Transverse colon (tissue), 4 donors: ENCODE data around the gene SPSB3. TPM values are rescaled to one million over a fixed set of nuclear protein-coding genes. Genes with fewer than 3 reads are reported as not detected.

Experiments
- DNase-seq: peaks from one replicate; pipeline ENCODE4 v3.0.0-alpha.2; 2019
- H3K27ac ChIP-seq, 4 donors: fragments of 200-600 bp; sonication (generic); 2 replicates each; pipeline ENCODE4 v1.5.1; 2016 to 2018; ENCODE audit warnings: inconsistent platforms in 4 of 4
- H3K27me3 ChIP-seq: fragments of 200-600 bp; sonication (generic); 2 replicates; pipeline ENCODE4 v1.5.1; 2017; ENCODE audit warnings: inconsistent platforms
- H3K36me3 ChIP-seq, 4 donors: fragments of 200-600 bp; sonication (generic); 2 replicates each; pipeline ENCODE4 v1.5.1; 2017 to 2019; ENCODE audit warnings: inconsistent platforms in 4 of 4
- H3K4me1 ChIP-seq, 4 donors: fragments of 200-600 bp; sonication (generic); 2 replicates each; pipeline ENCODE4 v1.5.1; 2017 to 2020; ENCODE audit warnings: inconsistent platforms in 4 of 4
- H3K4me3 ChIP-seq, 4 donors: fragments of 200-600 bp; sonication (generic); 1 replicate in 1 of 4; 2 replicates in 3 of 4; pipeline versions ENCODE4 v1.5.1 to v1.6.1; 2017 to 2019; ENCODE audit warnings: inconsistent platforms in 4 of 4
- H3K9me3 ChIP-seq, 2 donors: fragments of 200-600 bp; sonication (generic); 2 replicates each; pipeline ENCODE4 v1.5.1; 2017 to 2019; ENCODE audit warnings: inconsistent platforms in 2 of 2
- CTCF ChIP-seq, 5 experiments: fragments of 200-600 bp in 3 of 5; fragments of 450-650 bp in 2 of 5; sonication (generic) in 3 of 5; IDR thresholded peaks; 1 replicate in 2 of 5; 2 replicates in 3 of 5; pipeline ENCODE4 v1.5.1; 2016 to 2017; ENCODE audit warnings: antibody characterized with exemption in 5 of 5, inconsistent platforms in 3 of 5, mild to moderate bottlenecking in 2 of 5, moderate library complexity in 1 of 5
- EP300 ChIP-seq: sonication (generic); formaldehyde crosslinking; IDR thresholded peaks from one replicate; pipeline ENCODE4 v1.6.1; 2017; ENCODE audit warnings: antibody characterized with exemption, low read depth
- POLR2A ChIP-seq: fragments of 450-650 bp; IDR thresholded peaks from one replicate; pipeline ENCODE4 v1.6.1; 2016; ENCODE audit warnings: antibody characterized with exemption, mild to moderate bottlenecking, moderate library complexity
- POLR2AphosphoS5 ChIP-seq, 3 donors: sonication (generic); formaldehyde crosslinking; IDR thresholded peaks; one replicate each; pipeline ENCODE4 v1.6.1; 2016; ENCODE audit warnings: antibody characterized with exemption in 3 of 3
- WGBS, 2 donors: methylation state at CpG; one replicate each; pipeline ENCODE4 v1.1.5; 2018; ENCODE audit warnings: low coverage in 1 of 2; 5-methylcytosine and 5-hydroxymethylcytosine counted together
- in situ Hi-C, 4 donors: fragments of 200-750 bp; cut with MboI; loops; one replicate each; pipeline versions ENCODE4 v1.15.0 to v1.15.1; 2017; ENCODE audit warnings: low sequenced_read_pairs in 3 of 4, low pct_ligation_motif_present in 1 of 4, low pct_unique_long_range_greater_than_20kb in 1 of 4
- intact Hi-C: fragments of 100-400 bp; cut with DNase I; formaldehyde crosslinking; loops from one replicate; pipeline ENCODE4 v1.15.1; 2023; ENCODE audit warnings: low total_unique reads
- total RNA-seq, 4 donors: library from RNA; depleted of rRNA; stranded (reverse); fragments of >200 nt; gene quantifications; one replicate each; pipeline ENCODE4 v1.1.0, GENCODE V29; 2016

The SPSB3 gene
- total RNA-seq, 4 donors from 2014 or later, result 101 to 289 (median 125) TPM

- no peaks in the 10 kb centered on the region for H3K36me3 ChIP-seq
- DNase-seq, result no peak
- H3K27ac ChIP-seq, result no peak overlapping the region
- H3K4me1 ChIP-seq, result peaks cover 0 to 12% (median 9%) of the 10 kb centered on the region in 4 donors
- TF ChIP-seq POLR2A (no peak), POLR2AphosphoS5 (IDR thresholded peaks at IDR 0.05) (no peak)
- H3K9me3 ChIP-seq, result no peaks in the 10 kb centered on the region
- WGBS, 2 donors, result 70% methylated on average over 19 of the region's 19 CpGs; no CpG with 5 or more reads in 1 of the 2 donors
- H3K27me3 ChIP-seq, result no peaks in the 10 kb centered on the region
- H3K4me3 ChIP-seq, result no peak overlapping the region
- intact Hi-C loops, result no loop called here
- in situ Hi-C loops, result no loop called here
Observed at GRCh38 chr16:1788708-1789100, 6.3 kb upstream of the SPSB3 start.

- in situ Hi-C loops (no loop called here), intact Hi-C loops (no loop called here)
- 92% methylated on average over 27 of the region's 38 CpGs; no CpG with 5 or more reads in 1 of the 2 donors for WGBS, 2 donors
- no peak overlapping the region for H3K4me3 ChIP-seq
- no peak overlapping the region for H3K27ac ChIP-seq
- no peaks in the 10 kb centered on the region for H3K36me3 ChIP-seq
- DNase-seq, result no peak
- TF ChIP-seq POLR2AphosphoS5 (IDR thresholded peaks at IDR 0.05) (no peak), EP300 (no peak), POLR2A (no peak), CTCF (IDR thresholded peaks at IDR 0.05) (no peak)
- H3K27me3 ChIP-seq, result no peaks in the 10 kb centered on the region
- no peaks in the 10 kb centered on the region for H3K9me3 ChIP-seq
- peaks cover 0 to 12% (median 7%) of the 10 kb centered on the region in 4 donors for H3K4me1 ChIP-seq
Observed at GRCh38 chr16:1788095-1788707, 5.8 kb upstream of the SPSB3 start.

GRCh38 chr16:1787322-1788094 lies 5.1 kb upstream of the SPSB3 start:
- H3K27me3 ChIP-seq, result no peaks in the 10 kb centered on the region
- H3K36me3 ChIP-seq, result no peaks in the 10 kb centered on the region
- no peak overlapping the region for H3K4me3 ChIP-seq
- H3K4me1 ChIP-seq, result peaks cover 0 to 12% (median 7%) of the 10 kb centered on the region in 4 donors
- TF ChIP-seq EP300 (no peak), POLR2A (no peak), CTCF (IDR thresholded peaks at IDR 0.05) (no peak), POLR2AphosphoS5 (IDR thresholded peaks at IDR 0.05) (no peak)
- no peak for DNase-seq
- intact Hi-C loops (no loop called here), in situ Hi-C loops (no loop called here)
- H3K27ac ChIP-seq, result no peak overlapping the region
- WGBS, 2 donors, result 93% methylated on average over 42 of the region's 44 CpGs; no CpG with 5 or more reads in 1 of the 2 donors
- H3K9me3 ChIP-seq, result no peaks in the 10 kb centered on the region

- in situ Hi-C loops, result no loop called here
- Histone ChIP-seq H3K36me3 (no peaks in the 10 kb centered on the region), H3K27ac (no peak overlapping the region), H3K9me3 (no peaks in the 10 kb centered on the region), H3K4me1 (peaks cover 0 to 12% (median 8%) of the 10 kb centered on the region in 4 donors), H3K27me3 (no peaks in the 10 kb centered on the region), H3K4me3 (no peak overlapping the region)
- TF ChIP-seq EP300 (no peak), POLR2AphosphoS5 (IDR thresholded peaks at IDR 0.05) (no peak), CTCF (IDR thresholded peaks at IDR 0.05) (no peak), POLR2A (no peak)
- DNase-seq, result no peak
- 70% methylated on average over 2 of the region's 6 CpGs; no CpG with 5 or more reads in 1 of the 2 donors for WGBS, 2 donors
- intact Hi-C loops, result no loop called here
Observed at GRCh38 chr16:1787056-1787321, 4.6 kb upstream of the SPSB3 start.
